ENCODE measurements around the gene VAMP1.
"Not testable (repeated sequence)": the region's sequence is repeated elsewhere in the genome, so short reads cannot be mapped to it uniquely, and the experiment has no call there.

The VAMP1 gene

GRCh38 chr12:6470375-6471163 is at the start of gene VAMP1:
TSS of gene VAMP1 (minus strand) at chr12:6470677. CDS start at chr12:6470531, 146 bp downstream.
- DNase-seq: peak; percentile 88

GRCh38 chr12:6520186-6520585 is 49.7 kb upstream of the VAMP1 start:
- no peak for DNase-seq

- DNase-seq: no peak
These were observed 37.6 kb upstream of the VAMP1 start for GRCh38 chr12:6508087-6508486.

GRCh38 chr12:6507102-6507998 is 36.9 kb upstream of the VAMP1 start:
- no peak for DNase-seq

- no peak for DNase-seq
These were observed 30.0 kb upstream of the VAMP1 start for GRCh38 chr12:6500466-6500865.

- not testable (repeated sequence) for DNase-seq
These were observed 26.8 kb upstream of the VAMP1 start for GRCh38 chr12:6497291-6497690.

GRCh38 chr12:6494968-6495367 is 24.5 kb upstream of the VAMP1 start:
- no peak for DNase-seq

- DNase-seq: no peak
These were observed 23.8 kb upstream of the VAMP1 start for GRCh38 chr12:6494258-6494743.

- peak; percentile 68 for DNase-seq
These were observed 23.2 kb upstream of the VAMP1 start, which contains the start of gene NCAPD2 for GRCh38 chr12:6493497-6494257. TSS of gene NCAPD2 (plus strand) at chr12:6494102. CDS start at chr12:6495099, 997 bp downstream.

- peak; percentile 58 for DNase-seq
These were observed 22.5 kb upstream of the VAMP1 start, which contains the start of gene MRPL51 for GRCh38 chr12:6492838-6493496. TSS of gene MRPL51 (minus strand) at chr12:6493262. CDS start at chr12:6493136, 126 bp downstream.

- not testable (repeated sequence) for DNase-seq
These were observed 20.2 kb upstream of the VAMP1 start for GRCh38 chr12:6490673-6491072.

GRCh38 chr12:6489449-6489848 is 19.0 kb upstream of the VAMP1 start:
- no peak for DNase-seq

GRCh38 chr12:6488240-6488639 is 17.8 kb upstream of the VAMP1 start:
- DNase-seq: no peak

GRCh38 chr12:6478416-6478815 is 7.9 kb upstream of the VAMP1 start:
- DNase-seq: no peak

GRCh38 chr12:6477601-6478377 is 7.3 kb upstream of the VAMP1 start:
- not testable (repeated sequence) for DNase-seq

- DNase-seq: no peak
These were observed 6.0 kb upstream of the VAMP1 start for GRCh38 chr12:6476489-6476888.

GRCh38 chr12:6475233-6475975 is 4.9 kb upstream of the VAMP1 start:
- not testable (repeated sequence) for DNase-seq

GRCh38 chr12:6472491-6472890 is 2.0 kb upstream of the VAMP1 start:
- no peak for DNase-seq

GRCh38 chr12:6471989-6472360 is 1.5 kb upstream of the VAMP1 start:
- no peak for DNase-seq

GRCh38 chr12:6469609-6470374 is 685 bp downstream of the VAMP1 start:
- DNase-seq: no peak
